AG08396 (cell line): ENCODE results near the gene PTPRN2.

Source experiments
- DNase-seq: peaks from one replicate; pipeline ENCODE4 v3.0.0; 2012; ENCODE audit warnings: low spot score, mixed read lengths

PTPRN2 gene

DNA sequence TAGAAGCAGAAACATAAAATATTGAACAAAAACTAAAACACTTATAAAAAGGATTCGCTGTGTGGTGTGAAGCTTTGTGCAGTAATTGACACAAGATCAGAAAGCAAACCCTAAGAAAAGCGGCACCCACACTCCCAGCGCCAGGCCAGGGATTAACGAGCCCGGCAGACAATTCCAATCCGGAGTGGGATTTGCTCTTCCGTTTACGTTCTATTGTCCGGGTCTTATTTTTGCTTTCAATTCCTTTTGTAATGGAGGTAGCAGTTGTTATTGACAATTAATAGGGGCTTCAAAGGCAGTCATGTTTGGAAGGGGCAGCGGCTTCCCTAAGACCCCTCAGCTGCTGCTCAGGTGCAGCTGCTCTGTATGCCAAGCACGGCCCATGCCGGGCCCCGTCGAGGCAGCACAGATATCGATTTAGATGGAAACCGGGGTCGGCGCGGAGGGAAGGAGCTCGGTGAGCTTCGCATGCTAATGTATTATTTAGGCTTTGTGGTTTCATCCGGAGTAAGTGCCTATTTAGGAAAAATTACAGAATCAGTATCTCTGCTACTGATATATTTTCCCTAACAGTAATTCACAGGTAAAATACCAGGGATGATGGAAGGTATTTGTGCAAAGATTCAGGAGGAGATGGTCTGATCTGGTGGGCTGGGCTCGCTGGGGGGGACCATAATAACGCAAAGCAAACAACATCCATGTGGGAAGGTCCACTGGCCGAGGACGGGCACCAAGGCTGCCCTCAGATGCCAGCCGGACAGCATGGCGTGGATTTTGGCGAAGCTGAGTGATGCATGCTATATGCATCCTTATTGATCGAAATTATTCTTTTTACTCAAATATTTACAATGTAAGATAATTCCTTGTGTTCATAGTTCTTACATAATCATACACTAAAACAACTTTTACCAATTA, 561.7 kb downstream of the PTPRN2 start:
- no peak for DNase-seq

DNA sequence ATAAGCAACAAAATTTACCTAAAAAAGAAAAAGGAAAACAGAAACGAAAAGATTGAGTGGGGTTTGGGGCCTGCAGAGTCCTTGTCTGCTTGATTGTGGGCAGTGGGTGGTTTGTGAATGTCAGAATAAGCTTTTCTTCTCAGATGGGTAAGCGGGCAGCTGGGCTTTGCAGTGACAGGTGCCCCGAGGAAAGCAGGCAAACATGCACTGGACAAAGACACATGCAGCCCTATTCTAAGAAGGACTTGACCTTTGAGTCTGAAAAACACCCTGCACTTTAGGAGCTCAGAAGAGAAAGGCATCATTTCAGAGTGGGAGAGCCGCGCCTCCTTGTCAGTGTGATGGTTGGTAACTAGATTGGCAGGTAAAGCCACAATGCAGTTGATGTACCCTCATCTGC, 562.7 kb downstream of the PTPRN2 start:
- DNase-seq, result no peak

DNA sequence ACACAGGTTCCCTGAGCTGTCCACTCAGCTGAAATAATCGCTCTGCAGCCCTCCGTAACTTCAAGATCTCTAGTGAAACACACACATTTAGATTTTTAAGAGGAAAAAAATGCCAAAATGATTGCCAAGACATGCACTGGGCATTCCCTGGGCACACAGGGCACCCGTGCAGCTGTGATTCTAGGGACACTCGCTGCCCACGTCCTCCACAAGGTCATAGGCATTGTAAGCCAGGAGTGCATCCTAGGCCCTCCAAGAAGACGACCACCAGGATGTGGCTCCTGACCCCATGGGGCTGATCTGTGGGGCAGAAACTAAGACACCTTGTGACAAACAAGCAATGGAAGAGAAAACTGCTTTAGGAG, 563.3 kb downstream of the PTPRN2 start:
- DNase-seq, result no peak

- DNase-seq, result no peak
These were observed 563.8 kb downstream of the PTPRN2 start for GRCh38 chr7:158023681-158024350.

DNA sequence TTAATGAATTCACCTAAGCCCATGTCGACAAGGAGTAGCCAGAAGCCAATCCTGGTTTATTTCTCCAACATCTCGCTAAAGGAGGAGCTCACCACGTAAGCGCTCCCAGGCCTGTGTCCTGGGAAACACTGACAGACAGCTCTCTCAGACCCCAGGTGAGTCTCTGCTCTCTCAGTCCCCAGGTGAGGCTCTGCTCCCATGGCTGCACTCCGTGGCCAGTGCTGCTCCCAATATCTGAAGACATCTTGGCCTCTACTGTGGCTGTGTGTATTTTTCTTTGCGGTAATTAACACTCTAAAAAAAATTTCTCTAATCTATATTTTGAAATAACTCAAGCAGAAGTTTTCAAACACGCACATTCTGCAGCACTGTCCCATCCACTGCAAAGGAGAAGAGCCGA, 564.5 kb downstream of the PTPRN2 start:
- no peak for DNase-seq

- DNase-seq, result no peak
These were observed 565.0 kb downstream of the PTPRN2 start for GRCh38 chr7:158022601-158023000.

DNA sequence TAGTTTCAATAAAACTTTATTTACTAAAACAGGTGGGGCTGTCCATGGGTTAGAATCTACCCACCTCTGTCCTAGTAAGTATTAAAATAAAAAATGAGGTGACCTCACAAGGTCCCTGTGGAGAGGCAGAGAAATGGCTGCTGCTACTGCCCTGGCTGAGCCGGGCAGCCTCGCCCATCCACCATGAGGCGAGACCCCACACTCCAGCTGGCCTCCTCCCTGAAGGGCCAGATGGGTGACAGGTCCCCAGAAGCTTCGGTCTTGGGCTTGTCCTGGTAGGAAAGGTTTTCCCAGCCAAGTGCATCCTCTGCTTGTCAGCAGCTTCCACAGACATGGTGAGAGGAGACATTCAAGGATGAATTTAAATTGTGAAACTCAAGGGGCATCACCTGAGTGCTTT, 565.8 kb downstream of the PTPRN2 start:
- no peak for DNase-seq

DNA sequence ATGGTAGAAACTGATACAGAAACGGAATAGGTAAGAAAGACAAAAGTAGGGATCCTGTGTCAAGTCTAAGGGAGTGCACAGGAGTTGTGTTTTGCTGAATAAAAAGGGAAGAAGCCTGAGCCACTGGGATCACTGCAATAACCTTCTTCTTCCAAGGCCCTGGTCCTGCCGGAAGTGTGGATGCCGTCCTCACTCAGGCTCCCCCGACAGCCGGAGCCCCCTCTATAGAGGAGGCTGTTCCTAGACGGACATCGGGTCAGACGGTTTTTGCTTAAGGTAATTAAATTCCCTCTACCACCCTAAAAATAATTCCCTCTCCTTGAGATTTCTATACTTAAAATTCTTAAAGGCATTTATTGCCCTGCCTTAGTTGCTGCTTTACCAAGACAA, 566.9 kb downstream of the PTPRN2 start:
- no peak for DNase-seq

GRCh38 chr7:158019726-158020705, 567.6 kb downstream of the PTPRN2 start:
- no peak for DNase-seq

DNA sequence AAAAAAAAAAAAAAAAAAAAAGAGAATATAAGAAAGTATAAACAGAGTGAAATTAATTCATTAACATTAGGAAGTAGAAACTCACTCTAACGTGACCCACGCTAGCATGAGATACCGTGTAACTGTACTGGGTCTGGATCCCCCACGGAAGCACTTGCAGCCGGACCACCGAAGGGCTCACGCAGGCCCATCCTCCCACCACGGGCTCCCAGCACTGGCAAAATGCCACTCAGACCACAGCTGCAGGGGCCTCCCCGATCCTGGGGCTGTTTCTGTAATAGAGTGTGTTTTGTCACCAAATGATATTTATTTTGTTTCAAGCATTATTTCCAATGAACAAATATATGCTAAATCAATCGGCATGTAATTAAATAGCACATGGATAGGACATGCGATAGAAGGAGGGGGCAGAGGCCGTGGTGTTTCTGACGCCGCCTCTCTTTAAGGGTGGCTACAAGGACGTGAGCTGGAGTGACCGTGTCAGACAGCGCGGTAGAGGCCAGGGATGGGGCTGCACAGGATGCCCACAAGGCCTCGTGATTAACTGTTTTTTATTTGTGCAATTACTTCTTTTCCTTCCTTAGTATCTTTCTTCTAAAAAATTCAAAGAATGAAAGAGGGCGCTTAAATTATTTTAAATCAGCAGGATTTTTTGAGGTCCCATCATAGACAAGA, 568.5 kb downstream of the PTPRN2 start:
- DNase-seq, result no peak

DNA sequence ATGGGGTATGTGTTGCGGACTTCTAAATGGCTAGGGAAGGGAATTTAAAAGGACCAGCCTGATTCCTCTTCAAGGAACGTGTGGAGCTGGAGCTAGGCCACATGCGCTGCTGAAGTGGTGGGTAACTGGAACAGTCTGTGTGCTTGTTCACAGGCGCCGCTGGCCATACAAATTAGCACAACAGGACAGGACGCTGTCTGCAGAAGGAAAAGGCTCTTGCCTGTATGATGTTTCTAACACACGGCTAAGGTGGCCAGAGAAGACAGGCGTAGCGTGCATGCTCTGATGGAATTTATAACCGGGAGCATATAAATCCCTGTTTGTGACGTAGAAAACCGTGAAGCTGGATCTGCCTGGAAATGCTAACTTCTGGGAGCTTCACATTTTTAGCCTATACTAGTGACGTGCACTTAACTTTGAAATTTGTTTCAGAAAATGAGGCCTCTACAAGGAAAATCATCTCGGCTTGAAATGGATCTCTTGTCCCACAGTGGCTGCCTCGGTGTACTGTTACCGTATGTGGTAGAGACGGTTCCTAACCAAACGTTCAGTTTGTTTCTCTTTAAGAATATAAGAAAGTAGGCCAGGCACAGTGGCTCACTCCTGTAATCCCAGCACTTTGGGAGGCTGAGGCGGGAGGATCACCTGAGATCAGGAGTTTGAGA, 569.4 kb downstream of the PTPRN2 start:
- no peak for DNase-seq

DNA sequence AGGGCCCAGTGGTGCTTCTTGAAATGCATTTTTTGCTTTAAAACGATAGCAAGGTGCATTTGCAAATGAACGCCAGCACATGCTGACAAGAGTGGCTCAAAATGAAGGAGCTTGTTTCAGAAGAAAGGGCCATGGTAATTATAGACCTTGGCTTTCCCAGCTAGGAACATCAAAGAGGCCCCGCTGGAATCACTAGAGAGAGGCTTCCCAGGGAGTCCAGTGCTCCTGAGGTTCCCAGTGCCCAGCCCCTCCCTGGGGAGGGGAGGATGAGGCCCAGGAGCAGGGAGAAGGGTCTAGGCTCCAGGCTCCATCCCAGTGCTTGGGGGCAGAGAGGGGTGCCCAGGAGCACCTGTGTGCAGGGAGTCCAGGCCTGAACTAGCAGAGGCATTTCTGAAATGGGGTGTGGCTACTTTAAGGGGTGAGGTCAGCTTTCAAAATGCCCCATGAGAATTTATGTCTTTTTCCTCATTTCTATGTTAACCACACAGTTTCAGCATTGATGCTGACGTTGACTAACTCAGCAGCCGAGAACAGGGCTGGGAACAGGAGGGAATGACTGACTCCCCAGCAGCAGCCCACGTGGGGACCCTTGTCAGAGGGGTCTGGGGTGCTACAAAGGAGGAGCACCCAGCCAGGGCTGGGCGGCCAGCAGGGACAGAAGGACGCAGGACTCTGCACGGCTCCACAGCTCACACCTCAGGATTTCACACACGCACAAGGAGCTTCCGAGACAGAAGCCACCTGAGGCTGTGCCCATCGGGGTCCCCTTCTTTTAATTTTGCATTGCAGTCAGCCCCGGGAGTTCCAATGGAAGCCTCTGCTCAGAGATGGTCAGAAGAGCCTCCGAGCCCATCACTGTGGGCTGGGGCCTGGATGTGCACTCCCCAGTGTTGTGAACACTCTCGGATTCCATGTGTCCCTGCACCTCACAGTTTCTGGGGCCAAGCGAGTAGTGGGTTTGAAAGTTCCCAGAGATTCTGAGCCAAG, 570.2 kb downstream of the PTPRN2 start:
- no peak for DNase-seq

DNA sequence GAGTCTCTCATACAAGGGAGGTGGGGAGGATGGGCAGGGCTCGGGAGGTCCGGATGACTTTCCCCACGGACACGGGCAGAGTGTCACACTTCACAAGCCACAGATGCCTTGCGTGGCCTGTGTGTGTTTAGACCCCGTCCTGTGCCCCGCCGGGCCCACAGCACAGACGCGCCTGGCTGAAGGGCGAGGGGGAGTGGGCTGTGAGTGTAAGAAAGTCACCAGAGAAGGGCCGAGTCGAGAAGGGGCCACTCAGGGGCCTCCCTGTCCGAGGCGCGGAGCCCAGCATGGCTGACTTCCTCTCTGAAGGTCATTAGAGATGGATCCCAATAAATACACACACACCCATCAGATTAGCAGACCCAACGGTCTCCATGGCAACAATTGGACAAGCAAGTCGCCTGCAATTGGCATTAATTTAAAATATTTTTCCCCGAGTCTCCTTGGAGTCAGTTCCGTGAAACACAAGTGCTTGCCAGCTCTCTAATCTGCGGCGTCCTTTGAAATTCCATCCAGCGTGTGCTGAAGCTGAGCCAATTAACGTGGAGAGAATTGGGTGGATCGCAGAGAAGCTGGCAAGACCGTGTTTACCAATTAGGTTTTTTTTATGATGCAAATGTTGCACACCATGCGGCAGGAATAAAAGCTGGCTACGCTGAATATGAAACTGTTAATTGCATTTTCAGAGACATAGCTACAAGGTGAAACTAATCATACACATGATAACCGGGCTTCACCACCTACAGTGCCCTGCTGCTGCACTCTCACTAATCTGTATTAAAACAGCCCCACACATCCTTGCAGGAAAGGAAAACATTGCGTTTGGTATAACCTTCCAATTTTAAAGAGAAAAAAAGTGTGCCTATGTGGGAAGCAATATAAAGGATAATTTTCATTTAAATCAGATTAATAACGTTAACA, 571.2 kb downstream of the PTPRN2 start:
- DNase-seq, result no peak

- DNase-seq, result no peak
These were observed 572.0 kb downstream of the PTPRN2 start for GRCh38 chr7:158015403-158016179.

GRCh38 chr7:158014976-158015375, 572.6 kb downstream of the PTPRN2 start:
- no peak for DNase-seq

DNA sequence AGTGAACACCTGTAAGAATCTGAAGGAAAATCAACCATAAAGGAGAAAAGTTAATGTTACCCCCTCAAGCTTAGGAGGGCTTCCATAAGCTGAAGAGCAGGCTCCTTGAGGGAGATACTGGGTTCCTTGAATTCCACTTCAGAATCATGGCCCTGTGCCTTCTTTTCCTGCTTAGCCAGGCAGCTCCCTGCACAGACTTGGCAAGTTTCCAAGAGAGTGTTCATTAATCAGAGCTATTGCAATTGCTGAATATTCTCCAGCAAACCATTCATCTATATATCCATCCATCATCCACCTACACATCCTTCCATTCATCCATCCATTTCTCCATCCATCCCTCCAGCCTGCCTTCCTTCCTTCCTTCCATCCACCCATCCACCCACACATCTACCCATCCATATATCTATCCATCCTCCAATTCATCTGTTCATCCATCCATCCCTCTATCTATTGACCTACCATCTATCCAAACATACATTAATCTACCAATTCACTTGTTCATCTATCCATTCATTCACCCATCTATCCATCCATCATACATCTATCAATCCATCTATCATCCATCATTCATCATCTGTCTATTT, 574.4 kb downstream of the PTPRN2 start:
- DNase-seq, result no peak

DNA sequence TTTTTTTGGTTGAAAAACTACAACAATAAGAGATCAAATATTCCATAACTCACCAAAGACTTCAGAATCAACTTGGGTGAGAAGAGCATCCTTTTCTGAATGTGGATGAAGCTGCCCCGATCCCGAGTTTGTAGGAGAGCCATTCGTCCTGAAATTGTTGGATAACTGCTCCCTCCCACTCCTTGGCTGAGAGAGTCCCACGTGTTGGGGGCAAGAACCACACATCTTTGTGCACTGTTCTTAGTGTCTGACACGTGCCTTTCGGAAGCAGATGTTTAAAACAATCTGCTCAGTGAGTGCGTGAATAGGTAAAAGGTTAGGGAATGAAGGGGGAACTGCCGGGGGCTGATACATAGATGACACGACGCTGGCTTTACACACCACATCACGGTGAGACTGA, 575.7 kb downstream of the PTPRN2 start:
- no peak for DNase-seq
